ENCODE measurements around the gene DPEP3.

The DPEP3 gene

DNA sequence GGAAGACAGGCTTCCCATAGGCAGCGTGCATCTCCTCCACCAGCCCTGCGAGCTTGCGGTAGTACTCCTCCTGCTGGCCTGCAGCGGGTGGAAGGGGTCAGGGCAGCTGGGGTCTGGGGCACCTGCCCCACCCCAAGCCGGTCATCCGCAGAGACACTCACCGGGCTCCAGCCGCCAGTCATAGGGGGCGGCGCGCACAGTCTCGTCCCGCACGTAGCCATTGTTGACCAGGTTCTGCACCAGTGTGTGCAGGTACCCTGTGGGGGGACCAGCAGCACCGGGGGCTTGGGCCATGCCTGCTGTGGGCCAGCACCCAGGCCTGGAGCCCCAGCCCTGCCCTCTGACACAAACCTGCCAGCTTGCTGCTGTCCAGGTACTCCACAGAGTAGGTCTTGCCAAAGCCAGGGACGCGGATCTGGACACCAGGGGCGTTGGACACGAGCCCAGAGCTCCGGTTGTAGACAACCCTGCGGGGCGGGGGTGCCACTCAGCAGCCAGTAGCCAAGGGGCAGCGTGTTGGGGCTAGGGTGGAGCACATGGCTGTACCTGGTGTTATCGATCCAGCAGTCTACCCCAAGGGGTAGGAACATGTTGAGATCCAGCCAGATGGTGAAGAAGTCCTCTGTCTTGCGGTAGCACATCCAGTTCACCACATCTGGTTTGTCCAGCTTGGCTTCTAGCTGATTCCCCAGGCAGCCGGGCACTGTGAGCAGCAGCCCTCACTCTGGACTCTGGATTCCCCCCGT lies 37.6 kb downstream of the DPEP3 start:
- no peak for TF ChIP-seq SIN3A (IDR thresholded peaks at IDR 0.05; ENCODE audit: borderline replicate concordance, insufficient read depth, low read length)
- no peak for TF ChIP-seq POLR2AphosphoS5 (IDR thresholded peaks at IDR 0.05; ENCODE audit: low read depth, low read length)
- TF ChIP-seq TAF1 (IDR thresholded peaks at IDR 0.05; ENCODE audit: borderline replicate concordance, insufficient read depth, low read length), result no peak
- no peak for TF ChIP-seq FOXP2 (optimal IDR thresholded peaks at IDR 0.05; ENCODE audit: borderline replicate concordance, extremely low read depth, extremely low read length, insufficient read depth)
- TF ChIP-seq, protein P1, sequence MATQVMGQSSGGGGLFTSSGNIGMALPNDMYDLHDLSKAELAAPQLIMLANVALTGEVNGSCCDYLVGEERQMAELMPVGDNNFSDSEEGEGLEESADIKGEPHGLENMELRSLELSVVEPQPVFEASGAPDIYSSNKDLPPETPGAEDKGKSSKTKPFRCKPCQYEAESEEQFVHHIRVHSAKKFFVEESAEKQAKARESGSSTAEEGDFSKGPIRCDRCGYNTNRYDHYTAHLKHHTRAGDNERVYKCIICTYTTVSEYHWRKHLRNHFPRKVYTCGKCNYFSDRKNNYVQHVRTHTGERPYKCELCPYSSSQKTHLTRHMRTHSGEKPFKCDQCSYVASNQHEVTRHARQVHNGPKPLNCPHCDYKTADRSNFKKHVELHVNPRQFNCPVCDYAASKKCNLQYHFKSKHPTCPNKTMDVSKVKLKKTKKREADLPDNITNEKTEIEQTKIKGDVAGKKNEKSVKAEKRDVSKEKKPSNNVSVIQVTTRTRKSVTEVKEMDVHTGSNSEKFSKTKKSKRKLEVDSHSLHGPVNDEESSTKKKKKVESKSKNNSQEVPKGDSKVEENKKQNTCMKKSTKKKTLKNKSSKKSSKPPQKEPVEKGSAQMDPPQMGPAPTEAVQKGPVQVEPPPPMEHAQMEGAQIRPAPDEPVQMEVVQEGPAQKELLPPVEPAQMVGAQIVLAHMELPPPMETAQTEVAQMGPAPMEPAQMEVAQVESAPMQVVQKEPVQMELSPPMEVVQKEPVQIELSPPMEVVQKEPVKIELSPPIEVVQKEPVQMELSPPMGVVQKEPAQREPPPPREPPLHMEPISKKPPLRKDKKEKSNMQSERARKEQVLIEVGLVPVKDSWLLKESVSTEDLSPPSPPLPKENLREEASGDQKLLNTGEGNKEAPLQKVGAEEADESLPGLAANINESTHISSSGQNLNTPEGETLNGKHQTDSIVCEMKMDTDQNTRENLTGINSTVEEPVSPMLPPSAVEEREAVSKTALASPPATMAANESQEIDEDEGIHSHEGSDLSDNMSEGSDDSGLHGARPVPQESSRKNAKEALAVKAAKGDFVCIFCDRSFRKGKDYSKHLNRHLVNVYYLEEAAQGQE (IDR thresholded peaks at IDR 0.05; ENCODE audit: insufficient read depth in 1 of 2, low read depth in 2 of 2, low read length in 2 of 2), result no peak

DNA sequence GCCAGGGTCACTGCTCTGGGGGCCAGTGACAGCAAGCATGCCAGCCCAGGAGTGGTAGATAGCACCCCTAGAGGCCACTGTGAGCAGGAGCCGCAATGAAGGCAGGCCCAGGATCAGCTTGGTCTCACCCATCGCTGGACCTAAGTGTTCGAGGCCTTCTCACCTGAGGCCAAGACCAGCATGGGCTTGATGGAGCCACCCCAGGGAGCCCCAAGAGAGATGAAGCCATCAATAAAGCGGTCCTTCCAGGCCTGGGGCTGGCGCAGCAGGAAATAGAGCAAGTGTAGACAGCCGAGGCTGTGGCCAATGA lies 38.1 kb downstream of the DPEP3 start:
- TF ChIP-seq FOXP2 (optimal IDR thresholded peaks at IDR 0.05; ENCODE audit: borderline replicate concordance, extremely low read depth, extremely low read length, insufficient read depth), result no peak
- TF ChIP-seq, protein P1 (IDR thresholded peaks at IDR 0.05; ENCODE audit: insufficient read depth in 1 of 2, low read depth in 2 of 2, low read length in 2 of 2), result no peak
- TF ChIP-seq SIN3A (IDR thresholded peaks at IDR 0.05; ENCODE audit: borderline replicate concordance, insufficient read depth, low read length), result no peak
- TF ChIP-seq POLR2AphosphoS5 (IDR thresholded peaks at IDR 0.05; ENCODE audit: low read depth, low read length), result no peak
- TF ChIP-seq TAF1 (IDR thresholded peaks at IDR 0.05; ENCODE audit: borderline replicate concordance, insufficient read depth, low read length), result no peak

DNA sequence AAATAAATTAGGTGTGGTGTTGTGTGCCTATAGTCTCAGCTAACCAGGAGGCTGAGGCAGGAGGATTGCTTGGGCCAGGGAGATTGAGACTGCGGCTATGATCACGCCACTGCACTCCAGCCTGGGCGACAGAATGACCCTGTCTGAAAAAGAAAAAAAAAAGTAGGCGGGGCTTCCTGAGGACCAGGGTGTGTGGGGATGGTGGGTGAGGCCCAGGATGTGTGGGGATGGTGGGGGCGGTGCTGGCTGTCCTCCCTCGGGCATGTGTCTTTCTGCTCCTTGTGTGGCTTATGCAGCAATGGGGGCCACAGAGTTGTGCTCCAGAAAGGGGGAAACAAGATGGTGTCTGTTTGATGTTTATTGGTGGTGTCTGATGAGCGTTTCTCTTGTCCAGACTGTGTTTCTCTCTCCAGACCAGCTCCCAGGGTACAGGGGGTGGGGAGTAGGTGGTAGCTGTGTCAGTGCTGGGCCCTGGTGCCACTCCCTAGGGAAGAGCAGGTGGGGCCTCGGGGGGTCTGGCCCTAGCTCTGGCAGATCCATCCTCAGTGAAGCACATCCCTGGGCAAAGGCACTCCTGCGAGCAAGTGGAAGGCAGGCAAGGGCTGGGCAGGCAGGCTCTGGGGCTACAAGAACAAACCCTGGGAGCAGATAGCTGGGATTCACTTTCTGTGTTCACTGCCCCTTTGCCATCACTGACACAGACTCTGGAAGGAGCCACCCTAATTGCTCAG lies 38.7 kb downstream of the DPEP3 start:
- TF ChIP-seq POLR2AphosphoS5 (IDR thresholded peaks at IDR 0.05; ENCODE audit: low read depth, low read length), result no peak
- TF ChIP-seq FOXP2 (optimal IDR thresholded peaks at IDR 0.05; ENCODE audit: borderline replicate concordance, extremely low read depth, extremely low read length, insufficient read depth), result no peak
- no peak for TF ChIP-seq TAF1 (IDR thresholded peaks at IDR 0.05; ENCODE audit: borderline replicate concordance, insufficient read depth, low read length)
- TF ChIP-seq, protein P1 (IDR thresholded peaks at IDR 0.05; ENCODE audit: insufficient read depth in 1 of 2, low read depth in 2 of 2, low read length in 2 of 2), result no peak
- no peak for TF ChIP-seq SIN3A (IDR thresholded peaks at IDR 0.05; ENCODE audit: borderline replicate concordance, insufficient read depth, low read length)

DNA sequence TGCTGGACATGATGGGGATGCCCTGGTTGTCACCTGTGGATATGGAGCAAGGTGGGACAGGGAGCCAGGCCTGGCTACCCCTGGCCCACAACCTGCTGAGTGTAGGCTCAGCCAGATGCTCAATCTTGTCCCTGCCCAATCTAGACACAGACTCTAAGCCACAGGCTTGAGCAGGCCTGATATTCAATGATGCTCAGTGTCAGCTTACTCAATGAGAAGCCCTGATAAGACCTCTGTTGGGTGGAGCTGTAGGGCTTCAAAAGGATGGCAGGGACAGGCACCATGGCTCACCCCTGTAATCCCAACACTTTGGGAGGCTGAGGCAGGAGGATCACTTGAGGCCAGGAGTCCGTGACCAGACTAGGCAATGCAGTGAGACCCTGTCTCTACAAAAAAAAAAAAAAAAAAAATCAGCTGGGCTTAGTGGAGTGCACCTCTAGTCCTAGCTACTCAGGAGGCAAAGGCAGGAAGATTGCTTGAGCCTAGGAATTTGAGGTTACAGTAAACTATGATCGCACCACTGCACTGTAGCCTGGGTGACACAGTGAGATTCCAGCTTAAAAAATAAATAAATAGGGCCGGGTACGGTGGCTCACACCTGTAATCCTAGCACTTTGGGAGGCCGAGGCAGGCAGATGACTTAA lies 39.7 kb downstream of the DPEP3 start:
- TF ChIP-seq FOXP2 (optimal IDR thresholded peaks at IDR 0.05; ENCODE audit: borderline replicate concordance, extremely low read depth, extremely low read length, insufficient read depth) (no peak), POLR2AphosphoS5 (IDR thresholded peaks at IDR 0.05; ENCODE audit: low read depth, low read length) (no peak), TAF1 (IDR thresholded peaks at IDR 0.05; ENCODE audit: borderline replicate concordance, insufficient read depth, low read length) (no peak), SIN3A (IDR thresholded peaks at IDR 0.05; ENCODE audit: borderline replicate concordance, insufficient read depth, low read length) (no peak)
- TF ChIP-seq, protein P1 (IDR thresholded peaks at IDR 0.05; ENCODE audit: insufficient read depth in 1 of 2, low read depth in 2 of 2, low read length in 2 of 2), result no peak
